Esophagus muscularis mucosa (tissue), 4 donors: ENCODE data around the gene D2HGDH. TPM values are rescaled to one million over a fixed set of nuclear protein-coding genes. Genes with fewer than 3 reads are reported as not detected.
"Not testable (repeated sequence)": the region's sequence is repeated elsewhere in the genome, so short reads cannot be mapped to it uniquely, and the experiment has no call there.

Source experiments
- DNase-seq: peaks from one replicate; pipeline ENCODE4 v3.0.0-alpha.2; 2017; ENCODE audit errors: extremely low spot score
- H3K27ac ChIP-seq, 4 donors: fragments of 200-600 bp; sonication (generic); replicated peaks in 1 of 4; 1 replicate in 3 of 4; 2 replicates in 1 of 4; pipeline ENCODE4 v1.5.1; 2016 to 2019; ENCODE audit warnings: mild to moderate bottlenecking in 1 of 4
- H3K27me3 ChIP-seq, 4 donors: fragments of 200-600 bp; sonication (generic); one replicate each; pipeline versions ENCODE4 v1.5.1 to v1.6.0; 2016 to 2019
- H3K36me3 ChIP-seq, 4 donors: fragments of 200-600 bp; sonication (generic); one replicate each; pipeline ENCODE4 v1.5.1; 2016 to 2019
- H3K4me1 ChIP-seq, 4 donors: fragments of 200-600 bp; sonication (generic); one replicate each; pipeline ENCODE4 v1.5.1; 2016 to 2019
- H3K4me3 ChIP-seq, 4 donors: fragments of 200-600 bp; sonication (generic); 1 replicate in 2 of 4; 2 replicates in 2 of 4; pipeline ENCODE4 v1.5.1; 2016 to 2019; ENCODE audit warnings: mild to moderate bottlenecking in 4 of 4, moderate library complexity in 1 of 4
- H3K9me3 ChIP-seq, 4 donors: fragments of 200-600 bp; sonication (generic); 1 replicate in 3 of 4; 2 replicates in 1 of 4; pipeline ENCODE4 v1.5.1; 2016 to 2019
- CTCF ChIP-seq, 3 experiments: fragments of 200-600 bp in 2 of 3; fragments of 450-650 bp in 1 of 3; sonication (generic) in 2 of 3; IDR thresholded peaks; one replicate each; pipeline ENCODE4 v1.5.1; 2017 to 2019; ENCODE audit warnings: antibody characterized with exemption in 3 of 3, mild to moderate bottlenecking in 2 of 3, moderate library complexity in 1 of 3
- EP300 ChIP-seq: sonication (generic); formaldehyde crosslinking; IDR thresholded peaks from one replicate; pipeline ENCODE4 v1.6.1; 2017; ENCODE audit warnings: antibody characterized with exemption
- POLR2A ChIP-seq: fragments of 450-650 bp; IDR thresholded peaks from one replicate; pipeline ENCODE4 v1.6.1; 2017; ENCODE audit warnings: antibody characterized with exemption, moderate library complexity, mild to moderate bottlenecking, low read depth
- POLR2AphosphoS5 ChIP-seq, 2 donors: sonication (generic); formaldehyde crosslinking; IDR thresholded peaks; one replicate each; pipeline ENCODE4 v1.6.1; 2017; ENCODE audit warnings: antibody characterized with exemption in 2 of 2
- WGBS: methylation state at CpG from one replicate; pipeline ENCODE4 v1.1.5; 2018; 5-methylcytosine and 5-hydroxymethylcytosine counted together
- intact Hi-C: fragments of 100-400 bp; cut with DNase I; formaldehyde crosslinking; loops from one replicate; pipeline ENCODE4 v1.15.1; 2023
- total RNA-seq, 4 donors: library from RNA; depleted of rRNA; stranded (reverse); fragments of >200 nt; gene quantifications; one replicate each; pipeline versions ENCODE4 v1.1.0 to v1.2.1, GENCODE V29; 2016

The D2HGDH gene
- total RNA-seq, 4 donors from 2014 or later = 10.9 to 16.3 (median 11.9) TPM

- TF ChIP-seq CTCF (IDR thresholded peaks at IDR 0.05) (no peak), POLR2A (no peak), POLR2AphosphoS5 (IDR thresholded peaks at IDR 0.05) (no peak)
- intact Hi-C loops = no loop called here
- Histone ChIP-seq H3K9me3 (no peaks in the 10 kb centered on the region), H3K27me3 (peaks cover 0 to 47% (median 13%) of the 10 kb centered on the region in 4 donors), H3K4me1 (peaks cover 13 to 20% (median 17%) of the 10 kb centered on the region in 4 donors), H3K36me3 (no peaks in the 10 kb centered on the region), H3K4me3 (no peak overlapping the region), H3K27ac (no peak overlapping the region)
- 80% methylated on average over 5 of the region's 10 CpGs for WGBS
- no peak for DNase-seq
Measured at GRCh38 chr2:241799522-241800197, 65.2 kb downstream of the D2HGDH start.

DNA sequence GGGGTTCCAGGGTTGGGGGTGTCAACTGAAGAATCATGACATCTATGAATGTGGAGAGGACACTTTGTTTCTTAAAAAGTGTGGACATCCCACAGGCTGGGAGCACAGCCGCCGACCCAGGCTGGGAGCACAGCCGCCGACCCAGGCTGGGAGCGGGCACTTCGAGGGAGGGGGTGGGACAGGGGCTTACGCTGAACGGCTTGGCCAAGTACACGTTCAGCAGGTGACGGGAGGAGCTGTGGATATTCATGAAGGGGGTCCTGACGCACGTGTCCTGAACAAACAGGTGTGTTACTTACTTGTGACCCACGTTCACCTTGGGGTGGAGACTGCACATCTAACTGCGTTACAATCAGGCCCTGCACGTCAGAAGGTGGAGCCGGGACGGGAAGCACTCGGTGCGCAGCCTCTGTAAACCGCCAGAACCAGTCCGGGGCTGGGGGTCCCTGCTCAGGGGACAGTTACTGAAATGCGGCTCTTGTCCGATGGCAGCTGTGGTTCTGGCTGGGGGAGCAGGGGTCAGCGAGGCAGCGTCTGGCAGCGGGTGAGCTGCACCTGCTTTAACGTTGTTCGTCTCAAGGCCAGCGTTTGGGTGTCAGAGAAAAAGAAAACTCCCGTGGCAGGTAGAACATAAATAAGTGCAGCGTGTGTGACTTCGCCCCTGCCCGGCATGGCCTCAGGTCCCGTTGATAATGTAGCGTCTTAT lies 65.9 kb downstream of the D2HGDH start:
- H3K27ac ChIP-seq, H3K36me3 ChIP-seq, H3K4me3 ChIP-seq, H3K9me3 ChIP-seq, intact Hi-C loops, DNase-seq: not testable (repeated sequence)
- H3K4me1 ChIP-seq = peaks cover 16 to 24% (median 19%) of the 10 kb centered on the region in 4 donors
- peaks cover 0 to 52% (median 15%) of the 10 kb centered on the region in 4 donors for H3K27me3 ChIP-seq
- WGBS = 80% methylated on average over 14 of the region's 35 CpGs

GRCh38 chr2:241801611-241802420 lies 67.4 kb downstream of the D2HGDH start:
- Histone ChIP-seq H3K27me3 (peaks cover 0 to 45% (median 15%) of the 10 kb centered on the region in 4 donors), H3K4me1 (peaks cover 16 to 24% (median 19%) of the 10 kb centered on the region in 4 donors), H3K4me3 (no peak overlapping the region), H3K9me3 (no peaks in the 10 kb centered on the region), H3K27ac (no peak overlapping the region), H3K36me3 (no peaks in the 10 kb centered on the region)
- intact Hi-C loops = no loop called here
- 78% methylated on average over 20 of the region's 44 CpGs for WGBS
- DNase-seq = no peak
- no peak for TF ChIP-seq CTCF (IDR thresholded peaks at IDR 0.05)
- TF ChIP-seq POLR2AphosphoS5 (IDR thresholded peaks at IDR 0.05) = no peak
- TF ChIP-seq EP300 = no peak
- TF ChIP-seq POLR2A = no peak

DNA sequence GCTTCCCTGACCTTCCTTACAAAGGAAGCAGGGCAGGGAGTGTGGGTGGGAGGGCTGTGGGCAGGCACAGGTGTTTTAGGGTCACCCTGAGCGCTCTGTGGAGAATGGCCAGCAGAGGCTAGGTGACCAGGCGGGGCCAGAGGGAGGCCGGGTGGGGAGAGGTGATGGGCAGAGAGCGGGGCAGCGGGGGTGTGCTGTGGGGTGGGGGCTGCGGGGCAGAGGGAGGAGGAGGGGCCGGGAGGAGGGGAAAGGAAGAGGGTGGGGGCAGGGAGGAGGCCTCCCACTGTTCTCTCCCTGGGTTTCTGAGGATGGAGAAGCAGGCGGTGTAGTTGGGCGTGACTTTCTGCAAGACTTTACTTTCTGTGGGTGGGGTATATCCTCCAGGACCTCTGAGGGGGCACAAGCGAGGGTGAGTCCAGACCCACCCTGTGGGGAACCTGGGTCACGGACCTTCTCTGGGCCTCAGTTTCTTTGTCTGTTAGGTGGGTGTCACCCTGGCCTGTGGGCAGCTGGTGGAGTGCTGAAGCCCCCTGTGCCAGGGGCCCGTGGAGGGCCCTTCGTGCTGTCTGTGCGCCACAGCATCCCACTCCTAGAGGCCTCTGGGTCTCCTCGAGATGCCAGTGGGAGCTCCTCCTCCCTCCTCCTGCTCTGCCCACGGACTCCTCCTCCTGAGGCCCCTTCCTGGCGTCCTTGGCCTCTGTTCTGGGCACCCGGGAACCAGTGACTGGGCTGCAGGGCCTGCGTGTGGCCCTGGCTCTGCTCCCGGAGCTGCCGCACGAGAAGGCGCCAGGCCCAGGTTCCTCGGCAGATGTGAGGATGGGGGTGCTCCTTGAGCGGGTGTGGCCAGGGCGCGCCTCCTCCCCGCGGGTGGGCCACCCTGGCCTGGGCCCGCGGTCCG lies 68.2 kb downstream of the D2HGDH start:
- H3K27me3 ChIP-seq = peaks cover 0 to 44% (median 15%) of the 10 kb centered on the region in 4 donors
- TF ChIP-seq POLR2A (no peak), POLR2AphosphoS5 (IDR thresholded peaks at IDR 0.05) (no peak), EP300 (no peak), CTCF (IDR thresholded peaks at IDR 0.05) (no peak)
- peak overlapping the region; percentile 46 to 62 (median 51) for H3K4me3 ChIP-seq
- peaks cover 16 to 24% (median 19%) of the 10 kb centered on the region in 4 donors for H3K4me1 ChIP-seq
- no peak overlapping the region for H3K27ac ChIP-seq
- no peaks in the 10 kb centered on the region for H3K9me3 ChIP-seq
- no peaks in the 10 kb centered on the region for H3K36me3 ChIP-seq
- whole genome bisulfite sequencing = 62% methylated on average over 22 of the region's 32 CpGs
- intact Hi-C loops = no loop called here
- DNase-seq = no peak
